ENCODE results near the gene PGM3.

PGM3 gene

DNA sequence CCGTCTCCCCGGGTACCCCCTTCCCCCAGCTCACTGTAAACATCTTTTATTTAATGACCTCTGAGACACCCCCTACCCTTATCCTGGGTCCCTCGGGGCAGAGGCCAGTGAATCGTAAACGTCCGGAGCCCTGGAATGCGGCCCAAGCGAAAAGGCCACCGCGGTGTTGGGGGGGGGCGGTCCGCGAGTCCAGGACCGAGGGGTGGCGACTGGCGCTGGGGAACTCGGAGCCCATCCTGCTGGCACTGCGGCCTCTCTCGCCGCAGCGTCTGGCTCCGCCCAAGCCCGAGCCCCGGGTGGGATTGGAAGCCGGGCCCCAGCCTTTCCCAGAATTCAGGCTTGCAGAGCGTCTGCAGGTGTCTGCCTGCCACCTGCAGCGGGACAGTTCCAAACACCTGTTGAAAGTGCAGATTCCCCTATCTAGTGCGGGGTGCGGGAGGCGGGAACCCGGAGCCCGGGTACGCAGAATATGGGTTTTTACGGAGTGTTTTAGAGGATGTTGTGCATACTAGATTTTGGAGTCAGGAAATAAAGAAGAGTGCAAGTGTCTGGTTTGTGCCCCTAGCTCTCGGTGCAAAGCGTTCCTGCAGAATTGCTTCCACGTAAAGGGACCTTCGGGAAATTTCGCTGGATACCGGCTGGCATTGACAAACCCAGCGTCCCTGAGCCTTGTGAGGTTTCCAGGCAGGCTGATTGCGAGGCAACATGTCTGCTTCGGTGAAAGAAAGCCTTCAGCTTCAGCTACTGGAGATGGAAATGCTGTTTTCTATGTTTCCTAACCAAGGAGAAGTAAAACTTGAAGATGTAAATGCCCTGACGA is 892 bp upstream of the PGM3 start (continued):
- TF ChIP-seq ZNF19 (tag by site-specific recombination; IDR thresholded peaks at IDR 0.05; ENCODE audit: low read depth) (no peak), ZNF266 (tag by site-specific recombination; IDR thresholded peaks at IDR 0.05; ENCODE audit: low read depth) (no peak), ZNF394 (tag by site-specific recombination; IDR thresholded peaks at IDR 0.05; ENCODE audit: borderline replicate concordance) (no peak), SCRT1 (tag by site-specific recombination; IDR thresholded peaks at IDR 0.05; ENCODE audit: borderline replicate concordance) (peak; percentile 100), ZBTB17 (tag by site-specific recombination; IDR thresholded peaks at IDR 0.05) (peak; percentile 48; the same call in 1 of the 2 replicates), ZNF248 (tag by site-specific recombination; IDR thresholded peaks at IDR 0.05) (no peak), ZNF629 (tag by site-specific recombination; IDR thresholded peaks at IDR 0.05) (0 out of 2 replicates have a peak, but pooled peaks have one; percentile 7), ZBTB20 (tag by site-specific recombination; IDR thresholded peaks at IDR 0.05) (peak; percentile 99), GLIS2 (tag by site-specific recombination; IDR thresholded peaks at IDR 0.05) (peak; percentile 83), HOXA7 (CRISPR knock-in tag; IDR thresholded peaks at IDR 0.05; ENCODE audit: borderline replicate concordance) (no peak), ZNF37A (tag by site-specific recombination; IDR thresholded peaks at IDR 0.05) (no peak), YY2 (tag by site-specific recombination; IDR thresholded peaks at IDR 0.05) (no peak), KLF1 (tag by site-specific recombination; IDR thresholded peaks at IDR 0.05) (0 out of 2 replicates have a peak, but pooled peaks have one; percentile 10), ZNF623 (tag by site-specific recombination; IDR thresholded peaks at IDR 0.05) (no peak), ZNF621 (tag by site-specific recombination; IDR thresholded peaks at IDR 0.05) (no peak), ZBTB48 (tag by site-specific recombination; IDR thresholded peaks at IDR 0.05) (peak; percentile 47; the same call in 1 of the 2 replicates), ZNF155 (tag by site-specific recombination; IDR thresholded peaks at IDR 0.05) (no peak), ZNF530 (tag by site-specific recombination; IDR thresholded peaks at IDR 0.05; ENCODE audit: low read depth) (no peak)
- TF ChIP-seq, protein P1, sequence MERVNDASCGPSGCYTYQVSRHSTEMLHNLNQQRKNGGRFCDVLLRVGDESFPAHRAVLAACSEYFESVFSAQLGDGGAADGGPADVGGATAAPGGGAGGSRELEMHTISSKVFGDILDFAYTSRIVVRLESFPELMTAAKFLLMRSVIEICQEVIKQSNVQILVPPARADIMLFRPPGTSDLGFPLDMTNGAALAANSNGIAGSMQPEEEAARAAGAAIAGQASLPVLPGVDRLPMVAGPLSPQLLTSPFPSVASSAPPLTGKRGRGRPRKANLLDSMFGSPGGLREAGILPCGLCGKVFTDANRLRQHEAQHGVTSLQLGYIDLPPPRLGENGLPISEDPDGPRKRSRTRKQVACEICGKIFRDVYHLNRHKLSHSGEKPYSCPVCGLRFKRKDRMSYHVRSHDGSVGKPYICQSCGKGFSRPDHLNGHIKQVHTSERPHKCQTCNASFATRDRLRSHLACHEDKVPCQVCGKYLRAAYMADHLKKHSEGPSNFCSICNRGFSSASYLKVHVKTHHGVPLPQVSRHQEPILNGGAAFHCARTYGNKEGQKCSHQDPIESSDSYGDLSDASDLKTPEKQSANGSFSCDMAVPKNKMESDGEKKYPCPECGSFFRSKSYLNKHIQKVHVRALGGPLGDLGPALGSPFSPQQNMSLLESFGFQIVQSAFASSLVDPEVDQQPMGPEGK (tag by site-specific recombination; IDR thresholded peaks at IDR 0.05), result peak; percentile 54; the same call in 1 of the 2 replicates
- TF ChIP-seq, protein P2, sequence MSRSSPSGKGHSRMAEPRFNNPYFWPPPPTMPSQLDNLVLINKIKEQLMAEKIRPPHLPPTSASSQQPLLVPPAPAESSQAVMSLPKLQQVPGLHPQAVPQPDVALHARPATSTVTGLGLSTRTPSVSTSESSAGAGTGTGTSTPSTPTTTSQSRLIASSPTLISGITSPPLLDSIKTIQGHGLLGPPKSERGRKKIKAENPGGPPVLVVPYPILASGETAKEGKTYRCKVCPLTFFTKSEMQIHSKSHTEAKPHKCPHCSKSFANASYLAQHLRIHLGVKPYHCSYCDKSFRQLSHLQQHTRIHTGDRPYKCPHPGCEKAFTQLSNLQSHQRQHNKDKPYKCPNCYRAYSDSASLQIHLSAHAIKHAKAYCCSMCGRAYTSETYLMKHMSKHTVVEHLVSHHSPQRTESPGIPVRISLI (tag by site-specific recombination; IDR thresholded peaks at IDR 0.05), result no peak
- TF ChIP-seq, protein P3, sequence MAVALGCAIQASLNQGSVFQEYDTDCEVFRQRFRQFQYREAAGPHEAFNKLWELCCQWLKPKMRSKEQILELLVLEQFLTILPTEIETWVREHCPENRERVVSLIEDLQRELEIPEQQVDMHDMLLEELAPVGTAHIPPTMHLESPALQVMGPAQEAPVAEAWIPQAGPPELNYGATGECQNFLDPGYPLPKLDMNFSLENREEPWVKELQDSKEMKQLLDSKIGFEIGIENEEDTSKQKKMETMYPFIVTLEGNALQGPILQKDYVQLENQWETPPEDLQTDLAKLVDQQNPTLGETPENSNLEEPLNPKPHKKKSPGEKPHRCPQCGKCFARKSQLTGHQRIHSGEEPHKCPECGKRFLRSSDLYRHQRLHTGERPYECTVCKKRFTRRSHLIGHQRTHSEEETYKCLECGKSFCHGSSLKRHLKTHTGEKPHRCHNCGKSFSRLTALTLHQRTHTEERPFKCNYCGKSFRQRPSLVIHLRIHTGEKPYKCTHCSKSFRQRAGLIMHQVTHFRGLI (tag by site-specific recombination; IDR thresholded peaks at IDR 0.05), result 0 out of 2 replicates have a peak, but pooled peaks have one; percentile 35
- TF ChIP-seq, protein P4, sequence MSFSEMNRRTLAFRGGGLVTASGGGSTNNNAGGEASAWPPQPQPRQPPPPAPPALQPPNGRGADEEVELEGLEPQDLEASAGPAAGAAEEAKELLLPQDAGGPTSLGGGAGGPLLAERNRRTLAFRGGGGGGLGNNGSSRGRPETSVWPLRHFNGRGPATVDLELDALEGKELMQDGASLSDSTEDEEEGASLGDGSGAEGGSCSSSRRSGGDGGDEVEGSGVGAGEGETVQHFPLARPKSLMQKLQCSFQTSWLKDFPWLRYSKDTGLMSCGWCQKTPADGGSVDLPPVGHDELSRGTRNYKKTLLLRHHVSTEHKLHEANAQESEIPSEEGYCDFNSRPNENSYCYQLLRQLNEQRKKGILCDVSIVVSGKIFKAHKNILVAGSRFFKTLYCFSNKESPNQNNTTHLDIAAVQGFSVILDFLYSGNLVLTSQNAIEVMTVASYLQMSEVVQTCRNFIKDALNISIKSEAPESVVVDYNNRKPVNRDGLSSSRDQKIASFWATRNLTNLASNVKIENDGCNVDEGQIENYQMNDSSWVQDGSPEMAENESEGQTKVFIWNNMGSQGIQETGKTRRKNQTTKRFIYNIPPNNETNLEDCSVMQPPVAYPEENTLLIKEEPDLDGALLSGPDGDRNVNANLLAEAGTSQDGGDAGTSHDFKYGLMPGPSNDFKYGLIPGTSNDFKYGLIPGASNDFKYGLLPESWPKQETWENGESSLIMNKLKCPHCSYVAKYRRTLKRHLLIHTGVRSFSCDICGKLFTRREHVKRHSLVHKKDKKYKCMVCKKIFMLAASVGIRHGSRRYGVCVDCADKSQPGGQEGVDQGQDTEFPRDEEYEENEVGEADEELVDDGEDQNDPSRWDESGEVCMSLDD (tag by site-specific recombination; IDR thresholded peaks at IDR 0.05), result peak; percentile 49; the same call in 1 of the 2 replicates
- TF ChIP-seq, protein P5, sequence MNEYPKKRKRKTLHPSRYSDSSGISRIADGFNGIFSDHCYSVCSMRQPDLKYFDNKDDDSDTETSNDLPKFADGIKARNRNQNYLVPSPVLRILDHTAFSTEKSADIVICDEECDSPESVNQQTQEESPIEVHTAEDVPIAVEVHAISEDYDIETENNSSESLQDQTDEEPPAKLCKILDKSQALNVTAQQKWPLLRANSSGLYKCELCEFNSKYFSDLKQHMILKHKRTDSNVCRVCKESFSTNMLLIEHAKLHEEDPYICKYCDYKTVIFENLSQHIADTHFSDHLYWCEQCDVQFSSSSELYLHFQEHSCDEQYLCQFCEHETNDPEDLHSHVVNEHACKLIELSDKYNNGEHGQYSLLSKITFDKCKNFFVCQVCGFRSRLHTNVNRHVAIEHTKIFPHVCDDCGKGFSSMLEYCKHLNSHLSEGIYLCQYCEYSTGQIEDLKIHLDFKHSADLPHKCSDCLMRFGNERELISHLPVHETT (tag by site-specific recombination; IDR thresholded peaks at IDR 0.05), result no peak
- TF ChIP-seq, protein P6, sequence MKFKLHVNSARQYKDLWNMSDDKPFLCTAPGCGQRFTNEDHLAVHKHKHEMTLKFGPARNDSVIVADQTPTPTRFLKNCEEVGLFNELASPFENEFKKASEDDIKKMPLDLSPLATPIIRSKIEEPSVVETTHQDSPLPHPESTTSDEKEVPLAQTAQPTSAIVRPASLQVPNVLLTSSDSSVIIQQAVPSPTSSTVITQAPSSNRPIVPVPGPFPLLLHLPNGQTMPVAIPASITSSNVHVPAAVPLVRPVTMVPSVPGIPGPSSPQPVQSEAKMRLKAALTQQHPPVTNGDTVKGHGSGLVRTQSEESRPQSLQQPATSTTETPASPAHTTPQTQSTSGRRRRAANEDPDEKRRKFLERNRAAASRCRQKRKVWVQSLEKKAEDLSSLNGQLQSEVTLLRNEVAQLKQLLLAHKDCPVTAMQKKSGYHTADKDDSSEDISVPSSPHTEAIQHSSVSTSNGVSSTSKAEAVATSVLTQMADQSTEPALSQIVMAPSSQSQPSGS (tag by site-specific recombination; IDR thresholded peaks at IDR 0.05; ENCODE audit: low read depth), result no peak
- TF ChIP-seq, protein P7, sequence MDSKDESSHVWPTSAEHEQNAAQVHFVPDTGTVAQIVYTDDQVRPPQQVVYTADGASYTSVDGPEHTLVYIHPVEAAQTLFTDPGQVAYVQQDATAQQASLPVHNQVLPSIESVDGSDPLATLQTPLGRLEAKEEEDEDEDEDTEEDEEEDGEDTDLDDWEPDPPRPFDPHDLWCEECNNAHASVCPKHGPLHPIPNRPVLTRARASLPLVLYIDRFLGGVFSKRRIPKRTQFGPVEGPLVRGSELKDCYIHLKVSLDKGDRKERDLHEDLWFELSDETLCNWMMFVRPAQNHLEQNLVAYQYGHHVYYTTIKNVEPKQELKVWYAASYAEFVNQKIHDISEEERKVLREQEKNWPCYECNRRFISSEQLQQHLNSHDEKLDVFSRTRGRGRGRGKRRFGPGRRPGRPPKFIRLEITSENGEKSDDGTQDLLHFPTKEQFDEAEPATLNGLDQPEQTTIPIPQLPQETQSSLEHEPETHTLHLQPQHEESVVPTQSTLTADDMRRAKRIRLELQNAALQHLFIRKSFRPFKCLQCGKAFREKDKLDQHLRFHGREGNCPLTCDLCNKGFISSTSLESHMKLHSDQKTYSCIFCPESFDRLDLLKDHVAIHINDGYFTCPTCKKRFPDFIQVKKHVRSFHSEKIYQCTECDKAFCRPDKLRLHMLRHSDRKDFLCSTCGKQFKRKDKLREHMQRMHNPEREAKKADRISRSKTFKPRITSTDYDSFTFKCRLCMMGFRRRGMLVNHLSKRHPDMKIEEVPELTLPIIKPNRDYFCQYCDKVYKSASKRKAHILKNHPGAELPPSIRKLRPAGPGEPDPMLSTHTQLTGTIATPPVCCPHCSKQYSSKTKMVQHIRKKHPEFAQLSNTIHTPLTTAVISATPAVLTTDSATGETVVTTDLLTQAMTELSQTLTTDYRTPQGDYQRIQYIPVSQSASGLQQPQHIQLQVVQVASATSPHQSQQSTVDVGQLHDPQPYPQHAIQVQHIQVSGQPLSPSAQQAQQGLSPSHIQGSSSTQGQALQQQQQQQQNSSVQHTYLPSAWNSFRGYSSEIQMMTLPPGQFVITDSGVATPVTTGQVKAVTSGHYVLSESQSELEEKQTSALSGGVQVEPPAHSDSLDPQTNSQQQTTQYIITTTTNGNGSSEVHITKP (tag by site-specific recombination; IDR thresholded peaks at IDR 0.05), result peak; percentile 49

All from HEK293 (cell line).